Stimulated activated CD8-positive, alpha-beta memory T cell treated with anti-CD3 and anti-CD28 coated beads, Interleukin-7, amount 100 ng/mL, for 4 hours (primary cell): ENCODE results near the gene LEKR1.
"Not testable (repeated sequence)": the region's sequence is repeated elsewhere in the genome, so short reads cannot be mapped to it uniquely, and the experiment has no call there.

Experiments used
- DNase-seq, 2 donors: peaks; one replicate each; pipeline ENCODE4 v3.0.0-alpha.2; 2020; ENCODE audit warnings: low read depth in 2 of 2

Gene LEKR1

DNA sequence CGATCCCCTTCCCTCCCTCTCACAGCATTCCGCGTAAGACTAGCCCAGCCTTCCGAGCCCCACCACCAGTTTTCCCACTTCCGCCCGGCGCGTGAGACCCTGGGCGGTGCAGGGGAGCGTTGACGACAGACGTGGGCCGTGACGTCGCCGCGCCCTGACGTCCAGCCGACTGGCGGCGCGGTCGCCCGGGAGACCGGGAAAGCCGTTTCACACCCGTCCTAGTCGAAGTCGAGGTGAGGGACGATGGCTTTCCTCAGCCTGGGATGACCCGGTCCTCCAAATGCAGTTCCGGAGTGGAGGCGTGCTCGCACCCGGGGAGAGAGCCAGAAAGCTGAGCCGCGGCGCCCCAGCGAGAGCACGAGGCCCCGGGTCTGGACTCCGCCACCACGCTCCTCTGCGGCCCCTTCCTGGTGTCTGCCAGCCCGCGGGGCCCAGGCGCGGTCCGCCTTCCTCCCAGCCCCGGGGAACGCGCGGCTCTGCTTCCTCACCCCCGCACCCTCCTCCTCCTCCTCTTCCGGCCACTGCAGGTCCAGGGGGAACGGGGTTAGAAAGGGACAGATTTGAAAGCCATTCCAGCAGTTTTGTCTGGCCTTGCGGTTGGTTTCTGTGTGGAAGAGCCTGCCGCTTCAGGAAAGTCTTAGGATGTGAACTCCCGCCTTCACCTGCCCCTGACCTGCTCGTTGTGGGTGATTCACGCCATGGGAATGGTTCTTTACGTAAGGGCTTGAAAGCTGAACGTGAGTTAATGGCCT, at the start of gene LEKR1:
Gene LEKR1 (plus strand): TSS at position 210 of the 752 bp plus-strand sequence. CDS start 2,977 bp downstream, outside the sequence.
- peak; percentile 26 to 73 for DNase-seq

DNA sequence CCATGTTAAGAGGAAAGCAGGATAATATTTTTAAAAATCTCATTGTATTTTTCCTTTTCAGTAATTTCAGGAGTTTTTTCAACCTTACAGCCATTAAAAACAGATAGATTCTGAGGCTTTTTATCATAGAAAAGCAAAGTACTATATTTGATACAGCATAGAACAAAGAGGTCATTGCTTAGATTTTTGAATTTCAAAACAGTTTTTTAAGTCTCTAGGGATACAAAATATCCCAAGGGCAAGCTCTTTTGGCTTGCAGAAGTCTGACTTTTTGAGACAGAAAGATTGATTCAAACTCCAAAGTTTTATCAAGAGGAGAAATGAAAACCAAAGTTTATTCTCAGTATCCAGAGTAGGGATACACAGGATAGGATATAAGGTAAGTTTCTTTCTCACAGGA, 49.3 kb upstream of the LEKR1 start:
- DNase-seq = no peak

DNA sequence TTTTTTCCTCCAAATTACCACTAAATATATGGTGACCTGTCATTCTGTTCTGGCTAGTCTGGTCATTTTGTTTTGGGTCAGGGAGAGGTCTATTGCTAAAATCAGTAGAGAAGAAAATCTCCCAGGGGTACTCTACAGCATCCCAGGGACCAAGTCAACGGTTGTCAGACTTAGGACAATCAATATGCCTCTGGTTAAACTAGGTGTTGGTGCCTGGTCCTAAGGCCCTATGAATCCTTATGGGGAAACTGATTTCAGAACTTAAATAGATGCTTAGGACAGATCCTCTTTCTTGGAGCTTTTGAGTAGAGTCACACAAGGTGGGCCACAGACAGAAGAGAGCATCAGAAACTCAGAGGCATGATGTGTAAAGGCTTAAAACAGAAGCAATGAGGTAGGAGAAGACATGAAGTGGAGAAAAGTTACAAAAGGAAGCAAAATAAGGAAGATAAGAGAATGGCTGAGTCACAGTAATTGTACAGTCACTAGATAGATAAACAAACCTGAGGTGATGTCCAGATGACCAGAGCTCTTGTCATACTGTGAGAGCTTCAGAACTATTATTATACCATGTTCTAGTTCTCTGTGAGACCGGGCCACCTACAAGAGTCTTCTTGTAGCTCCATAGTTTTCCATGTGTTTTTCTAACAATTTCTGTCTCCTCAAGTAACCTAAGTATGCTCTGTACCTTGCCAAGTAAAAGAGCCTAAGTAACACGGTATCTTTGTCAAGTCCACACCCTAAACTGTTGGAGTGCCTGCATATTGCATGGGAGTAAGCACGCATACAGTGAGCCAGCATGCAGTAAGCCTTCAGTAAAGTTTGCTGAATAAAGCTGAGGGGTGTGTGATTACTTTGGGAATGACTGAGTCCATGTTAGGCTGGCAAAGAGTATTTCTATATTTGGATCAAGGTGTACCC, 44.6 kb upstream of the LEKR1 start:
- no peak for DNase-seq

DNA sequence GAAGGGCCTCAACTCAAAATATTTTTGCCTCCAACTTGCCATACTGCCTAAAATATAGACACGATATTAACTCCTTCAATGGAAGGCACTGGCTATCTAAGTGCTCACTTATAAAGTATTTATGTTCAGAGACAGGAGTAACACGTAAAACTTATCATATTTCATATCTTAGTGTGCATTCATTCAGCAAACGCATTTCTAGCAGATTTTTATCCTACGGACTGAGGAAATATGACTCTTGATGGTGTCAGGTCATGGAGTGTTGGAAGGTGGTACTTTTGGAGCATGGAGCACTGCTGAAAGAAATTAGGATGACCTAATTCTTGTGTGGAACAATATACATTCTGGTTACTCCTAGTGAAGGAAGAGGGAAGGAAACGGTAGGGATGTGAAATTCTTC, 43.8 kb upstream of the LEKR1 start:
- DNase-seq = no peak

DNA sequence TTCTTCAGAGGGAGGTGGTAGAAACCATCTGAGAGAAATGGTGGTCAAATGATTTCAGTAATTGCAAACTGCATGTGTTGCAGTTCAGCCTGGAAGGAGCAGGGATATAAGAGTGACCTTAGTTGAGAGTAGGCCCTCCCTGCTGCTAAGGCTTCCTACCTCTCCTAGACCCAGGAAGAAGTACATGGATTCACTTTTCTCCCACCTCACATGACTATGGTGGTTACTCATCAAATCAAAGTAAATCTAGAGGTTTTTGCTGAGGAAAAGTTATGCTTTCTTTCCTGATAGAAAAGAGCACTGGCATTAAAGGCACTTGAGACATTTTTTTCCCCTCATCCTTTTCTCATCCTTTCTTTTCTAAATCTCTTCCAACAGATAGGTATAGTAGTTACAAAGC, 43.2 kb upstream of the LEKR1 start:
- DNase-seq = no peak

DNA sequence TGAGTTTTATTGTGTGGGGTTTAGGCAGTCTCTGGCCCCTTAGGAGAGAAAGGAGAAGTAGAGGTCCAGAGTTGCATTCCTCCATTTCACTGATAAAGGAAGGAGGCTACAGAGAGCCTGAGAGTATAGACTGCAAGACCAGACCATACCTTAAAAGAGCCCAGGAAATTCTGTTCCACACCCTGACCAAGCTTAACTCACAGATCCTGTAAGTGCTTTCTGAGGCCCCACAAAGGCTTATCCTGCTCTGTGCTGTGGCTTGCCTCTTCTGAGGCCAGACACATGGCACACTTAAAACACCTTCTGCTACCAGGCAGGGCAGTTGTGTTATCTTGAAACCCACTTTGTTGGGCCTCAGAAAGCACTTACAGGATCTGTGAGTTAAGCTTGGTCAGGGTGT, 39.2 kb upstream of the LEKR1 start:
- DNase-seq = no peak

DNA sequence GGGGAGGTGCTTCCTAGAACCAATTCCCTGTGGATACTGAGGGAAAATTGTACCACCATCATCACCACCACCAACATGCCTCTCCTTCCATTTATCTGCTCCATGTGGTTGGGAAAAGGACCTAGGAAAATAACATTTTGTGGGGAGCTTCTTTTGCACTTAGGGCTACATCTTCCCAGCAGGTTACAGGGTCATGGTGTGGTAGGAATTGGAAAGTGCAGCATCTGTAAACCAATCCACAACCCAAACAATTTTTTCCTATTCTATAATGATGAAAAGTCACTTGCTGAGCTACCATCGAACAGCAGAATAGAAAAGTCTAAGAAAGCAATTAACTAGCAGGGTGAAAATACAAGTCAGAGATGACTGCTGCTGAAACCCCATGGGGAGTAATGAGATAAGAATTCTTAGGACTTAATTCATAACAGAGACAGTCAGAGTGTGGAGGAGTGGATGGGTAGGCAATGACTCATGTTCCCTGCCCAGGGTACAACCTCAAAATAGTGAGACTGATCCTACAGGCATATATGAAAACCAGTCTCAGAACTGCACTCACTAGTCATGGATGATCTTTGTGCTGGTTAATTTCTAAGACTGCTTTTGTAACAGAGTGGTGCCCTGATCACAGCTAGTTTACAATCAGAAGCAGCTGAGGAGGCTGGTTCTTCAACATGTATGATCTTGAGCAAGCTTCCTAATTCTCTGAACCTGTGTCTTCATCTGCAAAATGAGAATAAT, 38.1 kb upstream of the LEKR1 start:
- DNase-seq = no peak

DNA sequence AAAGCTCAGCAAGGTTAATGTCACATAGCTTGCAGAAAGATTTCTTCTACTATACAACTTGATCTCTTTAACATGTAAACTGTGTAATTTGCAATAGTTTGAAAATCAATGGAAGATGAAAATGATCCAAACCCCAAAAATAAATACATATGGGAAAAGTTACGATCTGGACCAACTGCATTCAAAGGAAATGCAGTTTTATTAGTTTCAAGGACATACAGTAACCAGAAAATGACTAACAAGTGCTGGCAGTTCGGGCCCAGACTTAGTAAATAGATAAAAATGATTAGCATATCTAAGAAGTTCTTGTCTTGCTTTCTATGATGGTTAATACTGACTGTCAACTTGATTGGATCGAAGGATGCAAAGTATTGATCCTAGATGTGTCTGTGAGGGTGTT, 37.3 kb upstream of the LEKR1 start:
- DNase-seq = no peak

DNA sequence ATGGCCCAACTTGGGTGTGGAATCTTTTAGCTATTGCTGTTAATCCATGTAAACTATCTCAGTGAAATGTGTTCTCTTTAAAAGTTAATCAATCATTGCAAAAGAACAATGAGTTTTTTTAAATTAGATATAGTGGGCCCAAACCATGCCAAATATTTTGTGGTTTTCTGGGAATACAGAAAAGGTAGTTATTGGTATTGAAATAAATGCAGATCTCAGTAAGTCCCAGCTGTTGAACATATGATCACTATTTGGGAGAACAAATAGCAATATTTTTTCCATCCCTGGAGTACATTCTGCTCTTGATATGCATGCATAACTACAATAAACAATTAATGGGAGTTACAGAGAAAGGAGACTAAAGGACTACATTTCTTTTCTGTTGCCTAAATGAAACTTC, 36.0 kb upstream of the LEKR1 start:
- DNase-seq = no peak

DNA sequence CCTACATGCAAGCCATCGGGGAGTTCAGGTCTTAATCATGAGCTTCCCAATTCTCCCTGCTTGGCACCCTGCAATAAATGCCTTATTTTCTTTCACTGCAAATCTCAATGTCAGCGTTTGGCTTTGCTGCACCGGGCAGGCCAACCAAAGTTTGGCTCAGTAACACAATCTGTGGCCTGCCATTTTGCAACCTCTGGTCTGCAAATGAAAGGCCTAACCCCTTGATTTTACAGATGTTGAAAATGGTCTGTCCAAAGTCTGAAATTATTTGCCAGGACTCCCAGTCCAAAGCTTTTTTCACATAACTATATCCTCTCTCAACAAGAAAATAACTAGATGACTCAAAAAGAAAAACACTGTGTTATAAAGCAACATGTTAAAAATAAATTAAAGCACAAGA, 34.0 kb upstream of the LEKR1 start:
- no peak for DNase-seq

DNA sequence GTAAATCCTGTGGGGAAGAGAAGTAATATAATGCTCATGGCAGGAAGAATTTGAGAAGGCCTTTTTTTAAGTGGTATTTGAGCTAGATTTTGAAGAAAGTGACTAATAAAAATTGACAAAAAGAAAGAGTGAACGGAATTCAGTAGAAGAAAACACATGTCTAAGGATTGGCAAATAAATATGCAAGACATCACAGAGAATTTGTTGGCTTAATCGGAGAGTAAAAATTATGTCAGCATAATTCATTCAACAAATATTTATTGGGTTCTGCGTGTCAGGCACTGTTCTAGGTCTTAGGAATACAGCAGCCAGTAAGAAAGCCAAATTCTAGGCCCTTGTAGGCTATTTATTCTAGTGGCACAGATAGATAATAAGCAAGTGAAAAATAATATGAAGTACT, 33.6 kb upstream of the LEKR1 start:
- no peak for DNase-seq

DNA sequence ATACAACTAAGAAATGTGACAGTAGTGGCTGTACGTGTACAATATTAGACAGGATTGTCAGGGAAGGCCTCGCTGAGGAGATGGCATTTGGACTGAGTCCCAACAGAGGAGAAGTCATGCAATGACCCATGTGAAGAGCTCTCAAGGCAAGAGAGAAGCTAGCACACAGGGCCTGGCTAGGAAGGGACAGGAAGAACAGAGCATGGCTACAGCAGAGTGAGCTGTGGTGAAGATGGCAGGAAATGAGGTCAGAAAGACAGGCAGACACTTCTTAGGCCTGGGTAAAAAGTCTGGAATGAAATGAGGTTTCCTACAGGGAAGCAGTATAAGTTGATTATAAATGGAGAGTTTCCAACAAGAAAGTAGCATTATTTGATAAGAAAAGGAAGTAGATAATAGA, 33.2 kb upstream of the LEKR1 start:
- no peak for DNase-seq

DNA sequence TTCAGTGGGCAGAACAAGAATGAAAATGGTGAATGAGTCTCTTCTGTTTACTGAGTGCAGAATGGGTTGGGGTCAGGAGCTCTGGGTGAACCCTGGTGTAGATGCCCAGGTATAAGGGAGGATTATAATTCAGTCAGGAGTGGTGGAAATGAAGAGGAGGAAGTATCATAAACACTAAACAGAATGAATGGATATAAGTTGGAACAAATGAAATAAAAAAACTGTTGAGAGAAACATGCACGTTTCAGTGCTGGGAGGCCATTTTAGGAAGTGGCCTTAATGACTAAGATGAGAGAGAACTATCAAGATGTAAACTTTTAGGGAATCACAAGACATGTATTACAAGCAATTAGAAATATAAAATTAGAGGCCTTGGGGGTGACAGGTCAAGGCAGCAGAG, 32.8 kb upstream of the LEKR1 start:
- DNase-seq = no peak

DNA sequence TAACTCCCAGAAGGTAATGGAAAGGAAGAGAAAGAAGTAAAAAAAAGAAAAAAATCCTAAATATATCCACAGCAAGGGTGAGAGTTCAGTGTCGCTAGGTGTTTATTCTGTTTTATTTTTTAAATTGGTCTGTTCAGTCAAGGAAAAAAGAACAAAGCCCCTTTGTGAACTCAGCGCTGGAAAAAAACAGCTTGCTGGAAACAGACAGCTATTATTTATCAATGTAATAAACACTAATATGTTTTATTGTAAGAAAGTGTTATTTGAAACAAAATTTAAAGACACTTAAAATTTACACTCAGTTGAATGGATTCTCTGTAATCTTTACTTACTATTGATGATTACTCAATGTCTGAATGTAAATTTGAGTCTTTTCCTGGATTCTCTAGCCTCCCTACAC, 32.3 kb upstream of the LEKR1 start:
- DNase-seq = no peak

DNA sequence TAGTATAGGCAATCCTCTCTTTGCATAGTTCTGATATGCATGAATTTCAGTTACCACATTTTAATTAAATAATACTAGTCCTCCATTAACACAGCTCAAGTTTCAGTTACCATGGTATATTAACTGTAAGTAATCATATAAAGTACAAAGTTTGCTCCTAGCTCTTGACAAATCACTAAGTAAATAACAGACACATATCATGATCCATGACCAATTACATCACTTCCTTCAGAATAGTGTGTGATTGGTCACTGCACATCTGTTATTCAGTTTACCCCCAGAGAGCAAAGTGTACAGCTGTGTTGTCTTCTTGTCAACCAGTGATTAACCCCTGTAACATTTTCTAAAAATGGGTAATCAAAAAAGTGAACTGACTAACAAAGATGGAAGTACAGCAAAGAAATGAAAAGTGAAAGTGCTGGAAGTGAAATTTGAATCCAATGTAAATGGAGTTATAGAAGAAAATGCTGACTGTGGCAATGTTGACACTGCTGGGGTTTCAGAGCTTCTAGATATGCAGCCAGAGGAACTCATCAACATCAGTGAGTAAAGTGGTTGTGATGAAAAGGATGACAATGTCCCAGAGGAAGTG, 30.2 kb upstream of the LEKR1 start:
- no peak for DNase-seq

DNA sequence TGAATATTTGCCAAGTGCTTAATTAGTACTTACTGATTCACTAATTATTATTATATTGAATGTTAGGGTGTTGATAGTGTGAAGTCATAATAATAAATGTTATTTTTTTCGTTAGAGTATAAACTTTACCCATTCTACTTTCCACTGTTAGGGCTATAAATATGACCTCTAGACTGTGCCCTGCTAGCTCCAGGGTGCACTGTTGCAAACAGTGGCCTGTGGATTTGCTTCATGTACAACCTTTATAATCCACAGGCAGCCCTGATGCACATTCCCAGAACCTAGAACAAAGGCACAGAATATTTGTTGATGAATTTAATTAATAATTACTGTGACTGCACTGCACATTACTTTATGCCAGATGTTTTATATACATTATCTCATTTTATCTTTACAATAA, 28.8 kb upstream of the LEKR1 start:
- DNase-seq = no peak

DNA sequence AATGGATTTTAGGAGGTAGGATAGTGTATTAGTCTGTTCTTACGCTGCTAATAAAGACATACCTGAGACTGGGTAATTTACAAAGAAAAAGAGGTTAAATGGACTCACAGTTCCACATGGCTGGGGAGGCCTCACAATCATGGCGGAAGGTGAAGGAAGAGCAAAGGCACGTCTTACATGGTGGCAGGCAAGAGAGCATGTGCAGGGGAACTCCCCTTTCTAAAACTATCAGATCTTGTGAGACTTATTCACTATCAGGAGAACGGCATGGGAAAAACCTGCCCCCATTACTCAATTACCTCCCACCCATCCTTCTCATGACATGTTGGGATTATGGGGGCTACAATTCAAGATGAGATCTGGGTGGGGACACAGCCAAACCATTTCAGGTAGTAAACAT, 25.9 kb upstream of the LEKR1 start:
- DNase-seq = not testable (repeated sequence)

DNA sequence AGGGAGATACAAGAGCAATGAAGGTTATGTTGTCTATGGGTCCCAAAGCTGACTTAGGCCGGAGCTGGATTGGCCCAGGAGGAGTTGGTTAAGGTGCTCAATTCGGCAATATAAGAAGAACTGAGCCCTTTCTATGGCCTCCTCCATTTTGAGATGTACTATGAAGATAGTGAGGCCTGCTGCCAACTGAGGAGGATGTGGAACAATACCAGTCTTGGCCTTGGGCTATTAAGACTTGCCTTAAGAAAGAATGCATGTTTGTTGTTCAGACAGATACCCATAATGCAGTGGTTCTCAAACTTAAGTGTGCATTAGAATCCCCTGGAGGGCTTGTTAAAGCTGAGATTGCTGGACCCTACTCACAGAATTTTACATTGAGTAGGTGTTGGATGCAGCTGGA, 24.4 kb upstream of the LEKR1 start:
- no peak for DNase-seq

DNA sequence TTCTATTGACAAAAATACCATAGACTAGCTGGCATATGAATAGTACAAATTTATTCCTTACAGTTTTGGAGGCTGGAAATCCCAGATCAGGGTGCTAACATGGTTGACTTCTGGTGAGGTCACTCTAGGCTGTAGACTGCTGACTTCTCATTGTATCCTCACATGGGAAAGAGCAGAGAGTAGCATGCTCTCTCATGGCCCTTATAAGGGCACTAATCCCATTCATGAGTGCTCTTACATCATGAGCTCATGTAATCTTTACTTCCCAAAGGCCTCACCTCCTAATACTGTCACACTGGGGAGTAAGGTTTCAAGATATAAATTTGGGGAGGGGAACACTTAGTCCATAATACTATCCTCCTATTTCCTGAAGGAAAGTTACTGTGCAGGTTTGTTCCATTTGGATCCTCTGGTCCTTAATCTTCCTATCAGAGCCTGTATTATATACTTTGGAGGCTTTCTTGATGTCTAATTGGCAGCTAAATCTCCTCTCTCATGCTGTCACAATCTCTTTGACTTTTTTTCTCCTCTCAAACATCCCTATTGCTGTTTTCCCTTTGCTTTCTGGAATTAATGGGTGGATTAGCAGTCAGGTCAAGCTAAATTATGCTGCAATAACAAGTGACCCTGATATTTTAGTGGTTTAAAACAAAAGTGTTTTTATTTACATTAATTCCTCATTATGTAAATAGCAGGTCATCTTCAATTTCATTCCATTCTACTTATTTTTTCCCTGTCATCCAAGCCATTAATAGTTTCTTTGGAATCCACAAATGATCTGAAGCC, 23.1 kb upstream of the LEKR1 start:
- DNase-seq = no peak

DNA sequence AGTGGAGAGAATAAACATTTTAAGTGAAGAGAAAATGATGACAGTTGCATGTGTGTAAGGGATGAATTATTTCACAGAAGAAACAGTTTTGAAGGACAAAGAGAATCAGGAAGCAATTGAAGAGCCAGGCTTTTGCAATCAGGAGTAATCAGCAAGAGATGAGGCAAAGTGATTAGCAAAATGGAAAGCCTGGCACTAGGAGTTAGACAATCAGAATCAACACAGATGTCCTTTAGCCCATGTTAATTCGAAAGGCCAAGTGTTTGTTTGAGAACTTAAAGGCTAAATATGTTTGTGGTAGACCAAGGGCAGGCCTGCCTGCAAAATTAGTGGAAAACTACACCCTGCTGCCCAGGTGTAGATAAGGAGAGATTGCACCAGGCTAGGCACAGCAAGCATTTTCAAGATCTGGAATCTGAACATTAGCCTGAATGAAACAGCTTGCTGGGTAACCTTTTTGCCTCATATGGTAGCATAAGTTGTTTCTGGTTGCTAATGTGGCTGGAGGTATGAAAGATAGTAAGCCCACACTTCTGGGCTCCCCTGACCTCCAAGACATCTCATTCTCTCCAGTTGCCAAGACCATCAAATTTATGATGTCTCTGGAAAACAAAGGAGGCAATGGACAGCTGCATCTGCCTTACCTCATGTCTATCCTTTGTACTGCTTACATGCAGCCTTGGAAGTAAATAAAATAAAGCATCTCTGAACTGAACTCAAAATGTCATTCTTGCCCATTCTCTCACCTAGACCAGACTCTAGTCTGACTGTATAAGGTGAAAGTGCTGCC, 22.0 kb upstream of the LEKR1 start:
- no peak for DNase-seq
